ENCODE data around the gene SSTR5.

Gene SSTR5

DNA sequence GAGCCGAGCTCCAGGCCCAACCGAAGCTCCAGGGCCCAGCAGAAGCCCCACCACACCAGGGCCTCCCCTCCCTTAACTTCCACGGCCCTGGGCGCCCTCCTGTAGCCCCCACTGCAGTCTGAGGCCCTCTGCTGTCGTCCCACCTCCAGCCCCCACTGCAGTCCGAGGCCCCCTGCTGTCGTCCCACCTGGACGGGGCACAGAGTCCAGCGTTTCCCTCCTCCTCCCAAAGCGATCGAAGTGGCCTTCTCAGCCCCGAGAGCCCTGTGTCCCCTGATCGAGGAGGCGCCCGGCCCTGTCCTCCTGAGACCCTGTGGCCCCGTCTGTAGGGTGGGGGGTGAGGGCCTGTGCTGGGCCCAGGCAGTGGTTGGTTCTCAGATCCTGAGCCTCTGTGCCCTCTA, 54.6 kb downstream of the SSTR5 start:
- TF ChIP-seq, protein P1, sequence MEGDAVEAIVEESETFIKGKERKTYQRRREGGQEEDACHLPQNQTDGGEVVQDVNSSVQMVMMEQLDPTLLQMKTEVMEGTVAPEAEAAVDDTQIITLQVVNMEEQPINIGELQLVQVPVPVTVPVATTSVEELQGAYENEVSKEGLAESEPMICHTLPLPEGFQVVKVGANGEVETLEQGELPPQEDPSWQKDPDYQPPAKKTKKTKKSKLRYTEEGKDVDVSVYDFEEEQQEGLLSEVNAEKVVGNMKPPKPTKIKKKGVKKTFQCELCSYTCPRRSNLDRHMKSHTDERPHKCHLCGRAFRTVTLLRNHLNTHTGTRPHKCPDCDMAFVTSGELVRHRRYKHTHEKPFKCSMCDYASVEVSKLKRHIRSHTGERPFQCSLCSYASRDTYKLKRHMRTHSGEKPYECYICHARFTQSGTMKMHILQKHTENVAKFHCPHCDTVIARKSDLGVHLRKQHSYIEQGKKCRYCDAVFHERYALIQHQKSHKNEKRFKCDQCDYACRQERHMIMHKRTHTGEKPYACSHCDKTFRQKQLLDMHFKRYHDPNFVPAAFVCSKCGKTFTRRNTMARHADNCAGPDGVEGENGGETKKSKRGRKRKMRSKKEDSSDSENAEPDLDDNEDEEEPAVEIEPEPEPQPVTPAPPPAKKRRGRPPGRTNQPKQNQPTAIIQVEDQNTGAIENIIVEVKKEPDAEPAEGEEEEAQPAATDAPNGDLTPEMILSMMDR (IDR thresholded peaks at IDR 0.05; ENCODE audit: low read length, missing control alignments) = no peak
- no peak overlapping the region for H3K4me3 ChIP-seq (replicated peaks; ENCODE audit: low read depth, low read length)
- DNase-seq (ENCODE audit: low read depth) = no peak

DNA sequence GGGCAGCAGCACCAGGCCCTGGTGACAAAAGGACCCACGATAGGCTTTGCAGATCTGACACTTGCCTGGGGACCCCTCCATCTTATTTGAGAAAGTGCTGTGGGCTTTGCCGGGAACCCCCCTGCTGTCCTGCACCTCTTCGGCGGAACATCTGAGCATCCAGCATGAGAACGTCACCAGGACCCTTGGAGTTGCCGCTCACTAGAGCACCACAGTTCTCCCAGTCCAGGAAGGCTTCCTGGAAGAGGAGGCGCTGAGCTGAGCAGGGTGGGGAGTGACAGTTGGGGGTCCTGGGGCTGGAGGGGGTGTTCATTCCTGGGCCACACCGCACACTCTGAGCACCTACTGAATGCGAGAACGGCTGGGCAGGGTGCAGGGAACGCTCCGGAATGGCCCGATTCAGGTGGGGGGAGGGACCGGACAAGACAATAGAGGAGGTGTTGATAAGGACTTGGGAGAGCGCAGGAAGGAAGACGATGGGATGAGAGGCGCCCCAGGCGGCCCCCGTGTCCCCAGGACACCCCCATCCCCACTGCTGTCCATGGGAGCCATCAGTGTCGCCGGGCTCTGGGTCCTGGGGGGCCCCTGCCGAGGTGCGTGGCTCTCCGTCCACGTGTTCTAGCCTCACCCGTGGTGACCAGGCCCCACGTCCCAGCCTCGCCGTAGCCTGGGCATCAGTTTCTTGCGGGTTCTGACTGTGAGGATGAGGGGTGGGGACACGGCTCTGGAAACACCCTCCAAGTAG, 55.6 kb downstream of the SSTR5 start:
- no peak overlapping the region for H3K4me3 ChIP-seq (replicated peaks; ENCODE audit: low read depth, low read length)
- TF ChIP-seq, protein P1 (IDR thresholded peaks at IDR 0.05; ENCODE audit: low read length, missing control alignments) = no peak
- DNase-seq (ENCODE audit: low read depth) = no peak

DNA sequence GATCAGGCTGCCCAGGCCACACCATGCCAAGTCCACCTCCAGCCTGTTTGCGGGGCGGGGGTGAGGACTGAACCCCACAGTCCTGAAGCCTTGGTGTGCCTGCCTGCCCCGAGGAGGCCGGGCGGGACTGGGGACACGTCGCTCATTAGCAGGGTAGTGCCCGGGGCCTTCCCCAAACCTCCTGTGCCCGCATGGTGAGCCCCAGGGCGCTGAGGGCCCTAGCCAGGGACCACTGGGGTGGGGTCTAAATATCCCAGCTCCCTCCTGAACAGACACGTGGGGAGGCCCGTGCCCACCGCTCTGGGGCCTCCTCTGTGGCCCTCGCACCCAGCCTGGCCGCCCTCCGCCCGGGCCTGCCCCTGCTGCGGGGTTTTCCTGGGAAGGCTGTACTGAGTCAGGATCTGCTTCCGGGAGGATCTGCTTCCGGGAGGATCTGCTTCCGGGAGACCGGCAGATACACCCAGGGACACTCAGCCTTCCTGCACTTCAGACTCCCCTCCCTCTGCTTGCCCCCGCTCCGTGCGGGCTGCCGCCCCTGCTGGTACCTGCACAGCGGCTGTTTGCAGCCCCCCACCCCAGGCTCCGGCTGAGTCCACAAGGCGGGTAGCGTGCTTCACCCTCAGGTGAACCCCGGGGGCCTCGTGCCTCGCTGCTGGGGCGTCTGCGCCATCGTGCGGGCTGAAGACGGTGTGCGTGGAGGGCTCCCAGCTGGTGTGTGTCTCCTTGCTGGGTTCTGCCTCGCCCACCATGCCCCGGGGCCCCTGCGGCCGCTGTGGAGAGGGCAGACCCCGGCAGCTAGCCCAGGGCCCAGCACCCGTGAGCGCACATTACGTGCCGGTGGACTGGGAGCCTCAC, 56.8 kb downstream of the SSTR5 start:
- H3K4me3 ChIP-seq (replicated peaks; ENCODE audit: low read depth, low read length) = no peak overlapping the region
- DNase-seq (ENCODE audit: low read depth) = no peak
- TF ChIP-seq, protein P1 (IDR thresholded peaks at IDR 0.05; ENCODE audit: low read length, missing control alignments) = no peak

DNA sequence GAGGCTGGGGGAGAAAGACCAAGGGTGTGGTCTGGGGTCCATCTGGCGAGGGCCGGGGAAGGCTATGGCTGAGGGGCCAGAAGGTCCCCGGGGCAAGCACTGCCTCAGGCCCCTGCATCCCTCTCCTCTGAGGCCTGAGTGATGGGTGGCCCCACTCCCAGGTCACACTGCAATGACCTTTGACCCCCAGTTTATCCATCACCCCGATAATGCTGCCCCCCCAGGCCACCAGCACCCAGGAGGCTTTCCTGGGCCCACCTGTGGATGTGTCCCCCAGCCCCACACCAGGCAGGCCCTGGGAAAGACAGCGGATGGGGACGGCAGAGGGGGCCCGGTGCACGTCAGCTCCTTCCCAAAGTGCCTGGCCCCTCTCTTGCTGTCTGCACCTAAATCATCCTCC, 57.8 kb downstream of the SSTR5 start:
- no peak overlapping the region for H3K4me3 ChIP-seq (replicated peaks; ENCODE audit: low read depth, low read length)
- TF ChIP-seq, protein P1 (IDR thresholded peaks at IDR 0.05; ENCODE audit: low read length, missing control alignments) = no peak
- DNase-seq (ENCODE audit: low read depth) = no peak
